GM10266 (cell line): ENCODE results near the gene CACNG7.

ENCODE experiments used
- DNase-seq: peaks from one replicate; pipeline ENCODE4 v3.0.0; 2012; ENCODE audit errors: extremely low spot score
- TF ChIP-seq, protein P1 (sequence below): IDR thresholded peaks from 2 replicates; pipeline ENCODE4 v1.5.1; 2012; ENCODE audit warnings: mild to moderate bottlenecking, low read depth; ENCODE audit not compliant: control insufficient read depth, insufficient read depth; ENCODE audit errors: missing control alignments

CACNG7 gene

DNA sequence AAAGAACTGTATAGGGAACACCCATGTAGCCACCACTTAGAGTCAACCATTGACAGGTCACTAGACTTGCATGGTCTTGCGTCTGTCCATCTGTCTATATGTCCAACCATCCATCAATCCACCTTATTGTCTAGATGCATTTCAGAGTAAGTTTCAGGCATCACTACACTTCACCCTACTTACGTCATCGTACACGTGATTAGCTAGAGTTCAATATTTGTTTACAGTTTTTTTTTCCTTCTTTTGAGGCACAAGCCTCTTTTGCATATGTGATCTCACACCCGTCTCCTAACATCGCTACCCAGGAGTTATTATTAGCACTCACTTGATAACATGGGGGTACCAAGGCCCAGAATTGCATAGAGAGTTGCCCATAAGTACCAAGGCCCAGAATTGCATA lies 6.9 kb downstream of the CACNG7 start:
- TF ChIP-seq, protein P1, sequence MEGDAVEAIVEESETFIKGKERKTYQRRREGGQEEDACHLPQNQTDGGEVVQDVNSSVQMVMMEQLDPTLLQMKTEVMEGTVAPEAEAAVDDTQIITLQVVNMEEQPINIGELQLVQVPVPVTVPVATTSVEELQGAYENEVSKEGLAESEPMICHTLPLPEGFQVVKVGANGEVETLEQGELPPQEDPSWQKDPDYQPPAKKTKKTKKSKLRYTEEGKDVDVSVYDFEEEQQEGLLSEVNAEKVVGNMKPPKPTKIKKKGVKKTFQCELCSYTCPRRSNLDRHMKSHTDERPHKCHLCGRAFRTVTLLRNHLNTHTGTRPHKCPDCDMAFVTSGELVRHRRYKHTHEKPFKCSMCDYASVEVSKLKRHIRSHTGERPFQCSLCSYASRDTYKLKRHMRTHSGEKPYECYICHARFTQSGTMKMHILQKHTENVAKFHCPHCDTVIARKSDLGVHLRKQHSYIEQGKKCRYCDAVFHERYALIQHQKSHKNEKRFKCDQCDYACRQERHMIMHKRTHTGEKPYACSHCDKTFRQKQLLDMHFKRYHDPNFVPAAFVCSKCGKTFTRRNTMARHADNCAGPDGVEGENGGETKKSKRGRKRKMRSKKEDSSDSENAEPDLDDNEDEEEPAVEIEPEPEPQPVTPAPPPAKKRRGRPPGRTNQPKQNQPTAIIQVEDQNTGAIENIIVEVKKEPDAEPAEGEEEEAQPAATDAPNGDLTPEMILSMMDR, result no peak
- no peak for DNase-seq

GRCh38 chr19:53917356-53917755 lies 8.3 kb downstream of the CACNG7 start:
- DNase-seq, result no peak
- TF ChIP-seq, protein P1, result no peak

DNA sequence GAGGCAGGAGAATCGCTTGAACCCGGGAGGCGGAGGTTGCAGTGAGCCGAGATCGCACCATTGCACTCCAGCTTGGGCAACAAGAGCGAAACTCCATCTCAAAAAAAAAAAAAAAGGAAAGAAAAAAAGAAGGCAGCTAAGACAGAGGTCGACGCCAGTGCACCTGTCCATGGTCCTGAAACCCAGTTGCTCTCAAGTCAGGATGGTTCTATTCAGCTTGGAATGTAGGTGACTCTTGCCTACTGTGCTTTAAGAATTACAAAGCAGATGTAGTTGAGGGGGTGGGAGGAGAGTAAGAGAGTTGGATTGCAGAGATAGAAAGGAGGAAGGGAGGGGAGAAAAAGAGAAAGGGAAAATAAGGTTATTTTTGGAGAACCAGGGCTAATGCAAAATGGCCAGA lies 18.7 kb downstream of the CACNG7 start:
- DNase-seq, result no peak
- TF ChIP-seq, protein P1, result no peak

GRCh38 chr19:53936029-53936428 lies 27.0 kb downstream of the CACNG7 start:
- no peak for DNase-seq
- TF ChIP-seq, protein P1, result no peak

DNA sequence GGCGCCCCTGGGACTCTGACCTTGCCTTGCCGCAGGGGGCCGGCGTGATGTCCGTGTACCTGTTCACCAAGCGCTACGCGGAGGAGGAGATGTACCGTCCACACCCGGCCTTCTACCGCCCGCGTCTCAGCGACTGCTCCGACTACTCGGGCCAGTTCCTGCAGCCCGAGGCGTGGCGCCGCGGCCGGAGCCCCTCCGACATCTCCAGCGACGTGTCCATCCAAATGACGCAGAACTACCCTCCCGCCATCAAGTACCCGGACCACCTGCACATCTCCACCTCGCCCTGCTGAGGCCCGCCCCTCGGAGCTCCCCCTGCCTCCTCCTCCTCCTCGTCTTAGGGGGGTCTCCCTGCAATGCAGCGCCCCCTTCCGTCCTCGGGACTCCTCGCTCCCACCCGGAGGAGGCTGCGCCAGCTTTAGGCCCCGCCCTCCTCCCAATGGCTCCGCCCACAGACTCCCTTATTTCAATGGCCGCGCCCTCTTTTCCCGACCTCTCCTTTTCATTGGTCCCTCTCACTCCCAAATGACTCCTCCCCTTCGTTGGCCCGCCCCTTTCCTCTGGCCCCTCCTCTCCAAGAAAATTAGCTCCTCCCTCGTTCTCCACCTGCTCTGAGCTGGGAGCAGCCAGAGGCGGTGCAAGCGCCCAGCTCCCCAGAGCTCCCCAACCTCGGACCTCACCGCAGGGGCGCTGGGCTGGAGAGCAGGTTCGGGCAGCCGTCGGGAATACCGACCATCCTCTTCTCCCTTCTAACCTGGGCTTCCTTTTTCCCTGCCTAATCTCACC lies 33.1 kb downstream of the CACNG7 start:
- no peak for DNase-seq

GRCh38 chr19:53944416-53944815 lies 35.3 kb downstream of the CACNG7 start:
- no peak for DNase-seq
- TF ChIP-seq, protein P1, result no peak

More for the DNA sequence above, 33.1 kb downstream of the CACNG7 start:
- TF ChIP-seq, protein P1, result no peak

DNA sequence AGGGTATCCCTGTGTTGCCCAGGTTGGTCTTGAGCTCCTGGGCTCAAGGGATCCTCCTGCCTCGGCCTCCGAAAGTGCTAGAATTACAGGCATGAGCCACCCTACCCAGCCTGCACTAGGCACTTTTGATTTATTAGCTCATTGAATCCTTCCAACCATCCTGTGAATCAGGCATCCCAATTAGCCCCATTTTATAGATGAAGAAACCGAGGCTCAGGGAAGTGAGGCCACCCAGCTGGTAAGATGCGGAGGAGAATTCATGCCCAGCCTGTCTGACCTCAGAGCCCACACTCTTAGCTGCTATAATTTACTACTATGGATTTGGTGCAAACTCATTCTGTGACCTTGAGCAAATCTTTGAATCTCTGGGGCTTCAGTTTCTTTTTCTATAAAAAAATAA lies 35.9 kb downstream of the CACNG7 start:
- TF ChIP-seq, protein P1, result no peak
- no peak for DNase-seq
